Activated T-helper 2 cell treated with anti-CD3 and anti-CD28 coated beads, Interferon-gamma antibody, Interleukin-2, Interleukin-4, amounts not matched to agents 10 μg/mL and 5 μg/mL and 100 μg/mL, durations not matched to agents 14 hours and 24 hours and 36 hours (primary cell): Measurements from ENCODE around the gene FGFBP3. TPM values are rescaled to one million over a fixed set of nuclear protein-coding genes. Genes with fewer than 3 reads are reported as not detected.
"Not testable (repeated sequence)": the region's sequence is repeated elsewhere in the genome, so short reads cannot be mapped to it uniquely, and the experiment has no call there.

Experiments used
- DNase-seq: peaks from one replicate; pipeline ENCODE4 v3.0.0; 2021; ENCODE audit warnings: low spot score
- H3K27ac Mint-ChIP-seq: one replicate; pipeline ENCODE4 v1.8.0; 2021; ENCODE audit warnings: mixed read lengths
- H3K27me3 Mint-ChIP-seq: one replicate; pipeline ENCODE4 v1.8.0; 2021; ENCODE audit warnings: low read depth, mixed read lengths
- H3K36me3 Mint-ChIP-seq: one replicate; pipeline ENCODE4 v1.8.0; 2021; ENCODE audit warnings: low read depth, mixed read lengths
- H3K4me1 Mint-ChIP-seq: one replicate; pipeline ENCODE4 v1.8.0; 2021; ENCODE audit warnings: low read depth, mixed read lengths
- H3K4me3 Mint-ChIP-seq: one replicate; pipeline ENCODE4 v1.8.0; 2021; ENCODE audit warnings: low read depth, mild to moderate bottlenecking, moderate library complexity, mixed read lengths
- H3K9me3 Mint-ChIP-seq: one replicate; pipeline ENCODE4 v1.8.0; 2021; ENCODE audit warnings: mixed read lengths
- intact Hi-C: fragments of 100-400 bp; cut with micrococcal nuclease; formaldehyde crosslinking; loops from one replicate; pipeline ENCODE4 v1.15.1; 2023
- total RNA-seq: library from RNA; stranded (reverse); gene quantifications from 2 replicates; pipeline ENCODE4 v1.2.3, GENCODE V29; 2022

Gene FGFBP3
- total RNA-seq, 1 donor from 2014 or later: 1.8 TPM

DNA sequence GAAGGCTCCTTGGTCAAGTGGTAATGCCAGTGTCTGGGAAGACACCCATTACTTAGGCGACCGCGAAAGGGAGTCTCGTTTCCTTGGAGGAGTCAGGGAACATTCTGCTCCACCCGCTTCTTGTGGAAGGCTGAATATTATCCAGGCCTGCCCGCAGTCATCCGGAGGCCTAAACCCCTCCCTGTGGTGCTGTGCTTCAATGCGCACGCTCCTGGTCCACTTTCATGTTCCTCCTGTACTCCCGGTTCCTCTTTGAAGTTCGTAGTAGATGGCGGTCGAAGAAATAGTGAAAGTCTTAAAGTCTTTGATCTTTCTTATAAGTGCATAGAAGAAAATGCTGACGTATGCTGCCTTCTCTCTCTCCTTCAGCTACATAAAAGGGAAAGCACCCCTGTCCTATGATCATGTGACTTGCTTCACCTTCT lies 15.0 kb downstream of the FGFBP3 start:
- H3K27me3 Mint-ChIP-seq: peaks cover 11% of the 10 kb centered on the region
- H3K4me1 Mint-ChIP-seq, DNase-seq, H3K27ac Mint-ChIP-seq, H3K4me3 Mint-ChIP-seq, H3K9me3 Mint-ChIP-seq, H3K36me3 Mint-ChIP-seq, intact Hi-C loops: not testable (repeated sequence)

GRCh38 chr10:91893051-91893450 lies 16.2 kb downstream of the FGFBP3 start:
- no peak overlapping the region for H3K27ac Mint-ChIP-seq
- peaks cover 12% of the 10 kb centered on the region for H3K27me3 Mint-ChIP-seq
- H3K4me3 Mint-ChIP-seq: no peak overlapping the region
- no peaks in the 10 kb centered on the region for H3K9me3 Mint-ChIP-seq
- H3K4me1 Mint-ChIP-seq: peaks cover under 1% of the 10 kb centered on the region
- H3K36me3 Mint-ChIP-seq: no peaks in the 10 kb centered on the region
- DNase-seq: no peak
- intact Hi-C loops: no loop called here

GRCh38 chr10:91891125-91892001 lies 17.9 kb downstream of the FGFBP3 start:
- no peaks in the 10 kb centered on the region for H3K36me3 Mint-ChIP-seq
- no peak overlapping the region for H3K4me3 Mint-ChIP-seq
- H3K4me1 Mint-ChIP-seq: peaks cover 7% of the 10 kb centered on the region
- DNase-seq: no peak
- intact Hi-C loops: no loop called here
- H3K27me3 Mint-ChIP-seq: peaks cover 20% of the 10 kb centered on the region
- H3K9me3 Mint-ChIP-seq: no peaks in the 10 kb centered on the region
- H3K27ac Mint-ChIP-seq: no peak overlapping the region

DNA sequence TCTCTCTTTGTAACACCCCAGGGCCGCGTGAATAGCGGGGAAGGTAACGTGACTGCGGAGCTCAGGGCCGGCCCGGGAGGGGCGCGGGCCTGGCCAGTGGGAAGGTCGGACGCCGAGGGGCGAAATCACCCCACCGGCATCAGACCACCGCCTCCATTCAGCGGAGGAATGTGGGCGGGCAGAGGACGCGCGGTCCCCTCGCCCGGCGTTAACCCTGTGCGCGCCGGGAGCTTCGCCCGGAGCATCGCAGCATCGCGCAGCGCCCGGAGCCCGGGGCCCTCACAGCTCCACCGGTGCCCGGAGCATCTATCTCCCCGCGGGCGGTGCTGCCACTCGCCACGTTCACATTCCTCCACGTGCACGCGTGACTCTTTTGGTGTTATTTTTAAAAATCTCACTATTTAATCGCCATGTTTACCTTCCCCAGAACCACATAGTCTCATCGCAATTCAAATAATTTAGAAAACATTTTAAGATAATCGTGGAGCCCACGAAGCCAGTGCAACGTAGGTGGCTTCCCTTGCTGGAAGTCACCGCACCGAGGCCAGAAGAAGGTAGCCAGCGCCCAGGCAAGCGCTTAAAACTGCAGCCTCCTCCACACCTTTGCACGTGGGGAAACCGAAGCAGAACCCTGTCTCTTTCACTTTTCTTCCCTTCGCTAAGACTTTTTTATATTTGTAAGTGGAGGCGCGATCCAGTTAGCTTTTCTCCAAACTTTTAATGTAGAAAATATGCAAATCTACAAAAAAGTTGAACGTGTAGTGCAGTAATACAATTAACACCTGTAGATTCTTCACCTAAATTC lies 21.8 kb downstream of the FGFBP3 start:
- no peak overlapping the region for H3K27ac Mint-ChIP-seq
- no peaks in the 10 kb centered on the region for H3K36me3 Mint-ChIP-seq
- peaks cover 42% of the 10 kb centered on the region for H3K27me3 Mint-ChIP-seq
- no peaks in the 10 kb centered on the region for H3K9me3 Mint-ChIP-seq
- intact Hi-C loops: no loop called here
- no peak for DNase-seq
- peaks cover 7% of the 10 kb centered on the region for H3K4me1 Mint-ChIP-seq
- peak overlapping the region; percentile 85 for H3K4me3 Mint-ChIP-seq

DNA sequence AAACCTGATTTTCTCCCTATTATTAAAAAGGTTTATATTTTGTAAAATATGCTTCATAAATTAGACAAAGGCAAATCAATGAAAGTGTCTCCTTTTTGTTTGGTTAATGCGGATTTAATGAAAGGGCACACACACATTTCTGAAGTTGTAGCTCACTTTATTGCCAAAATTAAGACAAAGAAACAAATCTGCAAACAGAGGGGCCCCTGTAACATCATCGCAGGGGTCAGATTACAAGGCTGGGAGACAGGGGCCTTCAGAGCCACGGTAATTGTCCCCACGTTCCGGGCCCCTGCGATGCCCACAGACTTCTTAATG lies 22.4 kb downstream of the FGFBP3 start:
- Mint-ChIP-seq H3K9me3 (no peaks in the 10 kb centered on the region), H3K27me3 (peaks cover 42% of the 10 kb centered on the region), H3K4me3 (peak overlapping the region; percentile 85), H3K36me3 (no peaks in the 10 kb centered on the region), H3K27ac (no peak overlapping the region), H3K4me1 (peaks cover 7% of the 10 kb centered on the region)
- no peak for DNase-seq
- intact Hi-C loops: no loop called here

- H3K4me3 Mint-ChIP-seq: no peak overlapping the region
- H3K9me3 Mint-ChIP-seq: no peaks in the 10 kb centered on the region
- peaks cover 7% of the 10 kb centered on the region for H3K4me1 Mint-ChIP-seq
- H3K27me3 Mint-ChIP-seq: peaks cover 42% of the 10 kb centered on the region
- intact Hi-C loops: no loop called here
- H3K27ac Mint-ChIP-seq: no peak overlapping the region
- no peak for DNase-seq
- H3K36me3 Mint-ChIP-seq: no peaks in the 10 kb centered on the region
These were observed 23.8 kb downstream of the FGFBP3 start for GRCh38 chr10:91885362-91886079.

- intact Hi-C loops: no loop called here
- Mint-ChIP-seq H3K36me3 (no peaks in the 10 kb centered on the region), H3K4me3 (no peak overlapping the region), H3K27ac (no peak overlapping the region), H3K9me3 (no peaks in the 10 kb centered on the region), H3K4me1 (peaks cover 7% of the 10 kb centered on the region), H3K27me3 (peaks cover 41% of the 10 kb centered on the region)
- no peak for DNase-seq
These were observed 24.8 kb downstream of the FGFBP3 start for GRCh38 chr10:91884536-91884935.

DNA sequence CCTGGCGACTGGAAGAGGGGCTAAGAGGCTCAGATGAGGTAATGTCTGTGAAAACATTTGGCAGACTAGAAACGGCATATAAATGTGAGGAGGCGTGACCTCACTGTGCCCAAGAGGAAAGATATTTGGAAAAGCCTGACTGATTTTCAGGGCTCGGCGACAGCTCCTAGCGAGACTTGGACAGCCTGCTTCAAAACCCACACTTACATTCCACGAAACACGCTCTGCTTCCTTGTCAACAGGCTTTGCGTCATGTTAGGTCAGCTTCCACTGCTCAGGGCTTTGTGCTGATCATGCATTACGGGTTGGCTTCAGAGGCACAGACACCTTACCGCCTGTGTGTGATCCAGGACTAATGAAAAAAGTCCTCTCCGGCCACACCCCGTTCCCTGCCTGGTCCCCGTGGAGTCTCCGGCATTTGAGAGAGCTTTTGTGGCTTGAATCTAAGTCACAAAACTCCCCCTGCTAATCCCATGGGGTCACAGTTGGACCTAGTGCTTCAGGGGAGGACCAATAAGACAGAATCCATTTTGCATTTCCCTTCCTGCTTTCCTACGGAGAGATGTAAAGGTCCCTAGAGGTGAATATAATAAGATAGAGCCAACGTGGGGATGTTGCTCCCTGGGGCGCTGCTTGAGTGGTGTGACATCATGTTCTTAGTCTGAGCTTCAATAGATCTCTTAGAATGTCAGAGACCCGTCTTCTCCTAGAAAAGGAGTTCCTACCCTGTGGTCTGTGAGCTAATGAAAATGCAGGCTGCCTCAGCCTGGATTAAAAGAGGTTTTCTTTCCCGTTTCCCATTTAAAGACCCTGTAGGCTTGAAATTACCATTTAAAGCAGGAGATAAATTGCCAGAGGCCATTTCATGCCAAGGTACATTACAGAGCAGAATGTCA lies 25.5 kb downstream of the FGFBP3 start:
- Mint-ChIP-seq H3K9me3 (no peaks in the 10 kb centered on the region), H3K27me3 (peaks cover 41% of the 10 kb centered on the region), H3K4me3 (no peak overlapping the region), H3K36me3 (no peaks in the 10 kb centered on the region), H3K4me1 (peaks cover 7% of the 10 kb centered on the region), H3K27ac (no peak overlapping the region)
- intact Hi-C loops: no loop called here
- no peak for DNase-seq

DNA sequence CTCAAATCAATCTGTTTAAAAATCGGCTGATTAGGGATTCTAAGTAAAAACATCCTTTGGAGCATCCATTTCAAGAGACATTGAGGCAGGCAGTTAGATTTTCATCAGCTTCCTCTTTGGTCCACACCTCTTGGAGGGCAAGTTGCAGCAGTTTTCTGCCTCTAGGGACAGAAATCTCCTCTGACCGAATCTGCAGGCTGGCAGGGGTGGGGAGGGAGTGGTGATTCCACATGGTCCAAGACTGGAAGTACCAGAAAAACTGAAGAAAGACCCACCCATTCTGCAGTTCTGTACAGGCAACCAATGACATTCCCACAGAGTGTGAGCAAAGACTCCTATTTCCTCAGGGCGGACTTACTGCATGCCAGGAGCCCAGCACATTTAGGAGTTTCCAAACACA lies 29.0 kb downstream of the FGFBP3 start:
- intact Hi-C loops: no loop called here
- no peaks in the 10 kb centered on the region for H3K9me3 Mint-ChIP-seq
- H3K27me3 Mint-ChIP-seq: peaks cover 21% of the 10 kb centered on the region
- no peak overlapping the region for H3K4me3 Mint-ChIP-seq
- no peak for DNase-seq
- no peaks in the 10 kb centered on the region for H3K36me3 Mint-ChIP-seq
- H3K4me1 Mint-ChIP-seq: no peaks in the 10 kb centered on the region
- no peak overlapping the region for H3K27ac Mint-ChIP-seq

GRCh38 chr10:91879515-91880170 lies 29.6 kb downstream of the FGFBP3 start:
- no peak for DNase-seq
- intact Hi-C loops: no loop called here
- Mint-ChIP-seq H3K36me3 (no peaks in the 10 kb centered on the region), H3K9me3 (no peaks in the 10 kb centered on the region), H3K4me3 (no peak overlapping the region), H3K27ac (no peak overlapping the region), H3K27me3 (peaks cover 19% of the 10 kb centered on the region), H3K4me1 (no peaks in the 10 kb centered on the region)

DNA sequence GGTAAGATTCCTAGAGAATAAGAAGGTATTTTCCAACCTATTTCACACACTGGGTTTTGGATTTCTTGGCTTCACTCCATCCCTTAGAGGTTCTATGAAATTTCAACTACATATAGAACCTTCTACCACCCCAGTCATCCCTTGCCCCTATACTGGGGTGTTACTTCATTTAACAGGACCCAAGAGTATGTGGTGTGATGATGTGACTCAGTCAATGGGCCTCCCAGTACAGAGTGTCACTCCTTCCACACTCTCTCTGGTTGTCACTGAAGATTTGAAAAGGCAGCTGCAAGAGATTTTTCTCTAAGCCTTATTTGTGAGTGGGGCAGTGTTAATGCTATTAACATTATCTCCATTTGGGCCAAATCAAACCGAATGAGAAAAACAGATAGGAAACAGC lies 33.5 kb downstream of the FGFBP3 start:
- no peak overlapping the region for H3K4me3 Mint-ChIP-seq

DNA sequence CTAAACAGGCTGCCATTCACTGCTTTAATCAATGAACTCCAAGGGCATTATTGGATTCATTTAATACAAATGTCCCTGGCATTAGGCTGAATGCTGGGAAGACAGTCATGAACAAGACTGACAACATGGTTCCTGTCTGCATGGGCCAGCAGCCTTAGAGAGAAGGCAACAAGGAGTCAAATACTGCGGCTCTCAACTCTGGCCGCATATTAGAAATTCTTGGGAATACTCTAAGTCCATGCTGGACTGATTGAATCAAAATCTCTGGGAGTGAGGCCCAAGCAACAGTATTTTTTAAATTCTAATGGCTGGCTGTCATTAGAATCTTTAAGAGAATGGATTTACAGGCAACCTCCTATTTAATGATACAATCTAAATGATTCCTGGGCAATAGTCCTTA lies 34.1 kb downstream of the FGFBP3 start:
- intact Hi-C loops: no loop called here
- H3K36me3 Mint-ChIP-seq: no peaks in the 10 kb centered on the region
- no peaks in the 10 kb centered on the region for H3K4me1 Mint-ChIP-seq
- no peak for DNase-seq
- H3K27me3 Mint-ChIP-seq: peaks cover 3% of the 10 kb centered on the region
- no peak overlapping the region for H3K27ac Mint-ChIP-seq
- H3K4me3 Mint-ChIP-seq: no peak overlapping the region
- no peaks in the 10 kb centered on the region for H3K9me3 Mint-ChIP-seq

More for the DNA sequence above, 33.5 kb downstream of the FGFBP3 start:
- intact Hi-C loops: no loop called here
- peaks cover 6% of the 10 kb centered on the region for H3K27me3 Mint-ChIP-seq
- no peak overlapping the region for H3K27ac Mint-ChIP-seq
- H3K4me1 Mint-ChIP-seq: no peaks in the 10 kb centered on the region
- no peak for DNase-seq
- H3K9me3 Mint-ChIP-seq: no peaks in the 10 kb centered on the region
- no peaks in the 10 kb centered on the region for H3K36me3 Mint-ChIP-seq
